ENCODE data around the gene CAMSAP1. TPM values are rescaled to one million over a fixed set of nuclear protein-coding genes. Genes with fewer than 3 reads are reported as not detected.

The CAMSAP1 gene
- total and polyA plus RNA-seq, 2 experiments from 2014 or later: 2.8 to 12.4 TPM

GRCh38 chr9:135937521-135938489, 30.5 kb upstream of the CAMSAP1 start:
- 95 to 97% methylated on average over 43 to 44 of the region's 44 CpGs for WGBS, 2 experiments (ENCODE audit: low coverage in 1 of 2, low lambda C conversion rate in 2 of 2, missing lambda C conversion rate in 2 of 2)
- H3K36me3 ChIP-seq (ENCODE audit: low read depth): peaks cover 6% of the 10 kb centered on the region; the same call in 1 of the 2 replicates
- in situ Hi-C loops (cut with MboI): no loop called here

GRCh38 chr9:135933114-135933513, 25.8 kb upstream of the CAMSAP1 start:
- Histone ChIP-seq H3K36me3 (ENCODE audit: low read depth) (peaks cover 6% of the 10 kb centered on the region; the same call in 1 of the 2 replicates), H3F3A (ENCODE audit: insufficient read depth) (no peaks in the 10 kb centered on the region), H3K4me1 (ENCODE audit: insufficient read depth) (no peaks in the 10 kb centered on the region), H3K27me3 (replicated peaks; ENCODE audit: insufficient read depth) (no peaks in the 10 kb centered on the region), H3K79me2 (ENCODE audit: insufficient read depth) (no peaks in the 10 kb centered on the region), H2AFZ (no peak overlapping the region), H3K9me2 (ENCODE audit: insufficient read depth) (no peaks in the 10 kb centered on the region), H3K4me3 (no peak overlapping the region), H3K9me3 (ENCODE audit: low read depth) (no peaks in the 10 kb centered on the region), H4K20me1 (ENCODE audit: insufficient read depth) (no peaks in the 10 kb centered on the region), H3K4me2 (ENCODE audit: unreplicated experiment) (no peak overlapping the region), H3K9ac (no peak overlapping the region), H3K27ac (no peak overlapping the region)
- TF ChIP-seq EZH2phosphoT487 (IDR thresholded peaks at IDR 0.05; ENCODE audit: insufficient read depth, low read depth): no peak
- TF ChIP-seq EZH2 (IDR thresholded peaks at IDR 0.05; ENCODE audit: insufficient read depth, poor library complexity, severe bottlenecking): no peak
- in situ Hi-C loops (cut with MboI): no loop called here
- WGBS, 2 experiments (ENCODE audit: low coverage in 1 of 2, low lambda C conversion rate in 2 of 2, missing lambda C conversion rate in 2 of 2): 91 to 92% methylated on average over 13 of the region's 13 CpGs
- no peak for DNase-seq

More at GRCh38 chr9:135937521-135938489, 30.5 kb upstream of the CAMSAP1 start:
- Histone ChIP-seq H3K4me1 (ENCODE audit: insufficient read depth) (no peaks in the 10 kb centered on the region), H3K27me3 (replicated peaks; ENCODE audit: insufficient read depth) (no peaks in the 10 kb centered on the region), H3K27ac (no peak overlapping the region), H3K79me2 (ENCODE audit: insufficient read depth) (no peaks in the 10 kb centered on the region), H4K20me1 (ENCODE audit: insufficient read depth) (no peaks in the 10 kb centered on the region), H2AFZ (no peak overlapping the region), H3K4me2 (ENCODE audit: unreplicated experiment) (no peak overlapping the region), H3K9me3 (ENCODE audit: low read depth) (no peaks in the 10 kb centered on the region), H3K9ac (no peak overlapping the region), H3F3A (ENCODE audit: insufficient read depth) (no peaks in the 10 kb centered on the region), H3K9me2 (ENCODE audit: insufficient read depth) (no peaks in the 10 kb centered on the region), H3K4me3 (no peak overlapping the region)
- TF ChIP-seq EZH2 (IDR thresholded peaks at IDR 0.05; ENCODE audit: insufficient read depth, poor library complexity, severe bottlenecking): no peak
- TF ChIP-seq EZH2phosphoT487 (IDR thresholded peaks at IDR 0.05; ENCODE audit: insufficient read depth, low read depth): no peak
- DNase-seq: no peak

- Histone ChIP-seq H3K4me3 (no peak overlapping the region), H3K4me1 (ENCODE audit: insufficient read depth) (no peaks in the 10 kb centered on the region), H4K20me1 (ENCODE audit: insufficient read depth) (no peaks in the 10 kb centered on the region), H3K27ac (no peak overlapping the region), H3K27me3 (replicated peaks; ENCODE audit: insufficient read depth) (no peaks in the 10 kb centered on the region), H3K9ac (no peak overlapping the region), H3K9me3 (ENCODE audit: low read depth) (no peaks in the 10 kb centered on the region), H2AFZ (no peak overlapping the region), H3K4me2 (ENCODE audit: unreplicated experiment) (no peak overlapping the region), H3K79me2 (ENCODE audit: insufficient read depth) (no peaks in the 10 kb centered on the region), H3F3A (ENCODE audit: insufficient read depth) (no peaks in the 10 kb centered on the region), H3K36me3 (ENCODE audit: low read depth) (0 out of 2 replicates have a peak, but pooled peaks cover 6% of the 10 kb centered on the region), H3K9me2 (ENCODE audit: insufficient read depth) (no peaks in the 10 kb centered on the region)
- no peak for DNase-seq
- in situ Hi-C loops (cut with MboI): no loop called here
- TF ChIP-seq EZH2 (IDR thresholded peaks at IDR 0.05; ENCODE audit: insufficient read depth, poor library complexity, severe bottlenecking) (no peak), EZH2phosphoT487 (IDR thresholded peaks at IDR 0.05; ENCODE audit: insufficient read depth, low read depth) (no peak)
- WGBS, 2 experiments (ENCODE audit: low coverage in 1 of 2, low lambda C conversion rate in 2 of 2, missing lambda C conversion rate in 2 of 2): 90% methylated on average over 18 of the region's 18 CpGs
These were observed 25.3 kb upstream of the CAMSAP1 start for GRCh38 chr9:135932656-135933055.

GRCh38 chr9:135931349-135931820, 24.0 kb upstream of the CAMSAP1 start:
- H3K9me2 ChIP-seq (ENCODE audit: insufficient read depth): no peaks in the 10 kb centered on the region
- H3K9me3 ChIP-seq (ENCODE audit: low read depth): no peaks in the 10 kb centered on the region
- no peak overlapping the region for H2AFZ ChIP-seq
- WGBS, 2 experiments (ENCODE audit: low coverage in 1 of 2, low lambda C conversion rate in 2 of 2, missing lambda C conversion rate in 2 of 2): 91 to 95% methylated on average over 28 to 31 of the region's 31 CpGs
- peaks cover 9% of the 10 kb centered on the region for H3K4me1 ChIP-seq (ENCODE audit: insufficient read depth)
- no peaks in the 10 kb centered on the region for H3F3A ChIP-seq (ENCODE audit: insufficient read depth)
- in situ Hi-C loops (cut with MboI): no loop called here
- no peak overlapping the region for H3K4me2 ChIP-seq (ENCODE audit: unreplicated experiment)
- H4K20me1 ChIP-seq (ENCODE audit: insufficient read depth): no peaks in the 10 kb centered on the region
- TF ChIP-seq EZH2 (IDR thresholded peaks at IDR 0.05; ENCODE audit: insufficient read depth, poor library complexity, severe bottlenecking) (no peak), EZH2phosphoT487 (IDR thresholded peaks at IDR 0.05; ENCODE audit: insufficient read depth, low read depth) (no peak)
- H3K27ac ChIP-seq: no peak overlapping the region
- H3K27me3 ChIP-seq (replicated peaks; ENCODE audit: insufficient read depth): no peaks in the 10 kb centered on the region
- H3K4me3 ChIP-seq: no peak overlapping the region
- 0 out of 2 replicates have a peak, but pooled peaks cover 3% of the 10 kb centered on the region for H3K36me3 ChIP-seq (ENCODE audit: low read depth)
- no peak overlapping the region for H3K9ac ChIP-seq
- DNase-seq: no peak
- H3K79me2 ChIP-seq (ENCODE audit: insufficient read depth): no peaks in the 10 kb centered on the region

All from GM23248 (cell line).